Measurements from ENCODE around the gene SLC27A4. TPM values are rescaled to one million over a fixed set of nuclear protein-coding genes. Genes with fewer than 3 reads are reported as not detected.

Gene SLC27A4
- total RNA-seq, 4 donors from 2014 or later: 10.9 to 30.4 (median 26.1) TPM

DNA sequence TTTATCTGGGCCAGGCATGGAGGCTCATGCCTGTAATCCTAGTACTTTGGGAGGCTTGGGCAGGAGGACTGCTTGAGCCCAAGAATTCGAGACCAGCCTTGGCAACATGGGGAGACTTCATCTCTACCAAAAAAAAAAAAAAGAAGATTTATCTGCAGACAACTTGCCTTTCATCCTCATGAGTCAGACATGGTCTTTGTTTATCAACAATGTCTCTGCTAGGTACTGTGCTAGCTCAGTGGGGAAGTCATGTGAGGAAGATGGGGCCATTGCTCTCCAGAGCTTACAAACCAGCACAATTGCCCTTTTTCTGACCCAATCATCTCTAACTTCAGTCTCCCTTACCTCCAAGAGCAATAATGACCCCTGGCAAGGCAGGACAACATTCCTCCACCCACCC lies 32.5 kb downstream of the SLC27A4 start:
- Histone ChIP-seq H3K27ac (peak overlapping the region in 1 of 4 donors; percentile 94), H3K4me3 (no peak overlapping the region), H3K27me3 (no peaks in the 10 kb centered on the region), H3K36me3 (peaks cover 0 to under 1% of the 10 kb centered on the region in 2 donors), H3K9me3 (no peaks in the 10 kb centered on the region), H3K4me1 (peaks cover 16 to 17% of the 10 kb centered on the region in 2 donors)
- DNase-seq (no peak), ATAC-seq (no peak)
- TF ChIP-seq, protein P1, sequence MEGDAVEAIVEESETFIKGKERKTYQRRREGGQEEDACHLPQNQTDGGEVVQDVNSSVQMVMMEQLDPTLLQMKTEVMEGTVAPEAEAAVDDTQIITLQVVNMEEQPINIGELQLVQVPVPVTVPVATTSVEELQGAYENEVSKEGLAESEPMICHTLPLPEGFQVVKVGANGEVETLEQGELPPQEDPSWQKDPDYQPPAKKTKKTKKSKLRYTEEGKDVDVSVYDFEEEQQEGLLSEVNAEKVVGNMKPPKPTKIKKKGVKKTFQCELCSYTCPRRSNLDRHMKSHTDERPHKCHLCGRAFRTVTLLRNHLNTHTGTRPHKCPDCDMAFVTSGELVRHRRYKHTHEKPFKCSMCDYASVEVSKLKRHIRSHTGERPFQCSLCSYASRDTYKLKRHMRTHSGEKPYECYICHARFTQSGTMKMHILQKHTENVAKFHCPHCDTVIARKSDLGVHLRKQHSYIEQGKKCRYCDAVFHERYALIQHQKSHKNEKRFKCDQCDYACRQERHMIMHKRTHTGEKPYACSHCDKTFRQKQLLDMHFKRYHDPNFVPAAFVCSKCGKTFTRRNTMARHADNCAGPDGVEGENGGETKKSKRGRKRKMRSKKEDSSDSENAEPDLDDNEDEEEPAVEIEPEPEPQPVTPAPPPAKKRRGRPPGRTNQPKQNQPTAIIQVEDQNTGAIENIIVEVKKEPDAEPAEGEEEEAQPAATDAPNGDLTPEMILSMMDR (IDR thresholded peaks at IDR 0.05 in 4 of 5, conservative IDR thresholded peaks at IDR 0.05 in 1 of 5): no peak
- no peak for TF ChIP-seq POLR2A (IDR thresholded peaks at IDR 0.05)
- intact Hi-C loops (cut with DNase I; ENCODE audit: low total_unique reads): loop anchor here (5.0 kb wide), 3 partner anchors 85 to 400 kb away; partner anchors contain the start of genes GLE1, ODF2 and ZER1
- in situ Hi-C loops (cut with MboI; ENCODE audit: low sequenced_read_pairs in 4 of 4): no loop called here

- TF ChIP-seq, protein P1 (IDR thresholded peaks at IDR 0.05 in 4 of 5, conservative IDR thresholded peaks at IDR 0.05 in 1 of 5): no peak
- no peak for TF ChIP-seq POLR2A (IDR thresholded peaks at IDR 0.05)
- Histone ChIP-seq H3K27ac (no peak overlapping the region), H3K36me3 (peaks cover 0 to 14% of the 10 kb centered on the region in 2 donors), H3K27me3 (no peaks in the 10 kb centered on the region), H3K4me1 (peaks cover 16 to 17% of the 10 kb centered on the region in 2 donors), H3K9me3 (no peaks in the 10 kb centered on the region), H3K4me3 (no peak overlapping the region)
- in situ Hi-C loops (cut with MboI; ENCODE audit: low sequenced_read_pairs in 4 of 4) (no loop called here), intact Hi-C loops (cut with DNase I; ENCODE audit: low total_unique reads) (loop anchor here (5.0 kb wide), 3 partner anchors 83 to 398 kb away; partner anchors contain the start of genes GLE1, ODF2 and ZER1)
- DNase-seq: no peak
- no peak for ATAC-seq
Measured at GRCh38 chr9:128374221-128374675, 33.9 kb downstream of the SLC27A4 start.

DNA sequence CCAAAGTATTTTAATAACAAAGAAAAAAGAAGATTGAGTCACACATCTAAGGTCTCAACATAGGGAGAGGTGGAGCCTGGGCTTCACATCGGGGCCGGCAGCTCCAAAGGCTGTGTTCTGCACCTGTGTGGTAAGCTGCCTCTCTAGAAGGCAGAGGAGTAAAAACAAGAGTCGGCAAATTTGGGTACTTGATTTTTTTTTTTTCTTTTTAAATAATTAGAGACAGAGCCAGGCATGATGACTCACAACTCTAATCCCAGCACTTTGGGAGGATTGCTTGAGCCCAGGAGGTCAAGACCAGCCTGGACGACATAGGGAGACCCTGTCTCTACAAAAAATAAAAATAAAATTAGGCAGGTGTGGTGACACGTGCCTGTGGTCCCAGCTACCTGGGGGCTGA lies 35.5 kb downstream of the SLC27A4 start:
- no peaks in the 10 kb centered on the region for H3K9me3 ChIP-seq
- H3K4me1 ChIP-seq: peaks cover 10% of the 10 kb centered on the region in 2 donors
- in situ Hi-C loops (cut with MboI; ENCODE audit: low sequenced_read_pairs in 4 of 4): no loop called here
- no peaks in the 10 kb centered on the region for H3K27me3 ChIP-seq
- H3K27ac ChIP-seq: no peak overlapping the region
- no peak for ATAC-seq
- TF ChIP-seq, protein P1 (IDR thresholded peaks at IDR 0.05 in 4 of 5, conservative IDR thresholded peaks at IDR 0.05 in 1 of 5): no peak
- TF ChIP-seq POLR2A (IDR thresholded peaks at IDR 0.05): no peak
- DNase-seq: no peak
- peaks cover 0 to 17% of the 10 kb centered on the region in 2 donors for H3K36me3 ChIP-seq
- intact Hi-C loops (cut with DNase I; ENCODE audit: low total_unique reads): no loop called here
- no peak overlapping the region for H3K4me3 ChIP-seq

- no peak overlapping the region for H3K4me3 ChIP-seq
- TF ChIP-seq POLR2A (IDR thresholded peaks at IDR 0.05): no peak
- TF ChIP-seq, protein P1 (IDR thresholded peaks at IDR 0.05 in 4 of 5, conservative IDR thresholded peaks at IDR 0.05 in 1 of 5): no peak
- H3K36me3 ChIP-seq: peaks cover 0 to 28% of the 10 kb centered on the region in 2 donors
- ATAC-seq: no peak
- H3K27ac ChIP-seq: no peak overlapping the region
- H3K4me1 ChIP-seq: no peaks in the 10 kb centered on the region
- no peaks in the 10 kb centered on the region for H3K9me3 ChIP-seq
- in situ Hi-C loops (cut with MboI; ENCODE audit: low sequenced_read_pairs in 4 of 4) (no loop called here), intact Hi-C loops (cut with DNase I; ENCODE audit: low total_unique reads) (no loop called here)
- H3K27me3 ChIP-seq: no peaks in the 10 kb centered on the region
- no peak for DNase-seq
Measured at GRCh38 chr9:128382261-128382660, 41.9 kb downstream of the SLC27A4 start.

Data from gastrocnemius medialis (tissue), 4 donors.